Stimulated activated CD8-positive, alpha-beta memory T cell treated with anti-CD3 and anti-CD28 coated beads, Interleukin-2, amount 100 ng/mL, for 1 hour (primary cell): ENCODE results near the gene AKAP12.

Experiments used
- DNase-seq, 2 donors: peaks; one replicate each; pipeline ENCODE4 v3.0.0-alpha.2; 2020; ENCODE audit warnings: low read depth in 2 of 2

The AKAP12 gene, protein sequence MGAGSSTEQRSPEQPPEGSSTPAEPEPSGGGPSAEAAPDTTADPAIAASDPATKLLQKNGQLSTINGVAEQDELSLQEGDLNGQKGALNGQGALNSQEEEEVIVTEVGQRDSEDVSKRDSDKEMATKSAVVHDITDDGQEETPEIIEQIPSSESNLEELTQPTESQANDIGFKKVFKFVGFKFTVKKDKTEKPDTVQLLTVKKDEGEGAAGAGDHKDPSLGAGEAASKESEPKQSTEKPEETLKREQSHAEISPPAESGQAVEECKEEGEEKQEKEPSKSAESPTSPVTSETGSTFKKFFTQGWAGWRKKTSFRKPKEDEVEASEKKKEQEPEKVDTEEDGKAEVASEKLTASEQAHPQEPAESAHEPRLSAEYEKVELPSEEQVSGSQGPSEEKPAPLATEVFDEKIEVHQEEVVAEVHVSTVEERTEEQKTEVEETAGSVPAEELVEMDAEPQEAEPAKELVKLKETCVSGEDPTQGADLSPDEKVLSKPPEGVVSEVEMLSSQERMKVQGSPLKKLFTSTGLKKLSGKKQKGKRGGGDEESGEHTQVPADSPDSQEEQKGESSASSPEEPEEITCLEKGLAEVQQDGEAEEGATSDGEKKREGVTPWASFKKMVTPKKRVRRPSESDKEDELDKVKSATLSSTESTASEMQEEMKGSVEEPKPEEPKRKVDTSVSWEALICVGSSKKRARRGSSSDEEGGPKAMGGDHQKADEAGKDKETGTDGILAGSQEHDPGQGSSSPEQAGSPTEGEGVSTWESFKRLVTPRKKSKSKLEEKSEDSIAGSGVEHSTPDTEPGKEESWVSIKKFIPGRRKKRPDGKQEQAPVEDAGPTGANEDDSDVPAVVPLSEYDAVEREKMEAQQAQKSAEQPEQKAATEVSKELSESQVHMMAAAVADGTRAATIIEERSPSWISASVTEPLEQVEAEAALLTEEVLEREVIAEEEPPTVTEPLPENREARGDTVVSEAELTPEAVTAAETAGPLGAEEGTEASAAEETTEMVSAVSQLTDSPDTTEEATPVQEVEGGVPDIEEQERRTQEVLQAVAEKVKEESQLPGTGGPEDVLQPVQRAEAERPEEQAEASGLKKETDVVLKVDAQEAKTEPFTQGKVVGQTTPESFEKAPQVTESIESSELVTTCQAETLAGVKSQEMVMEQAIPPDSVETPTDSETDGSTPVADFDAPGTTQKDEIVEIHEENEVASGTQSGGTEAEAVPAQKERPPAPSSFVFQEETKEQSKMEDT (N-terminal part only)

DNA sequence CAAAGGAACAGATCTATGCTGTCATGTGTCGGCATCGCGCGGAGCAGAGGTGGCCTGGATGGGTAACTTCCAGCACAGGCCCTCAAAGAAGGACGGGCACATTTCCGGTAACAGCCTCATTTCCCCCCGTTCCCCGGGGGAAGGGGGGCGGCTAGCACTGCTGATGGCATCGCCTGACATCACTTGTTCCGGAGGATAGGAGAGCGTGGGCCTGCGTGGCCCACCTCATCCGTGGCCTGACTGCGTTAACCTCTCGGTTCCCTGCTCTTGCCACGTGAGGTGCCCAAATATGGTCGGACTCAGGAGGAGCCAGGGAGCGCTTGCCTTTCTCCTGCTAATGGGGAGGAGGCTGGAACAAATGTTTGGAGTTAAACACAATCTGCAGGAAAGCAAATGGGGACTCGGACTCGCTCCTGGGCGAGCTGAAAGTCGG is at the start of gene AKAP12:
TSS of gene AKAP12 (plus strand) at position 365 of the 433 bp plus-strand sequence. CDS start 596 bp downstream, outside the sequence.
- DNase-seq, result no peak

DNA sequence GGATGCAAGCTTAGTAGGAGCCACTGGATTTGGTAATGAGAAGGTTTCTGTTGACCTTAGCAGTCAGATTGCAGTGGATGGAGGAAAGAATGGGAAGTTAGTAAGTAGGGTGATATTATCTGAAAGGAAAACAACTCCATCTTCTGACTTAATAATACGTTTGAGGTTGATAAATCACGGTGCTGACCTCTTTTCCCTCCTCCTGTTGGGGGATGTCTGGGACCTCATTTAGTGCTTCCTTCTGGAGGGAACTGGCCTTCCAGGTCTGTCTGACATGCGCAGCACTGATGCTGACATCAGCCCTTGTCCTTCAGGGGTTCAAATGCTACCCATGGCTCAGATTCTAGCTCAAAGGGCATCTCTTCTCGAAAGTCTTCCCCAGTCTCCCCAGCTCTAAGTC is 48.2 kb upstream of the AKAP12 start:
- DNase-seq, result no peak

DNA sequence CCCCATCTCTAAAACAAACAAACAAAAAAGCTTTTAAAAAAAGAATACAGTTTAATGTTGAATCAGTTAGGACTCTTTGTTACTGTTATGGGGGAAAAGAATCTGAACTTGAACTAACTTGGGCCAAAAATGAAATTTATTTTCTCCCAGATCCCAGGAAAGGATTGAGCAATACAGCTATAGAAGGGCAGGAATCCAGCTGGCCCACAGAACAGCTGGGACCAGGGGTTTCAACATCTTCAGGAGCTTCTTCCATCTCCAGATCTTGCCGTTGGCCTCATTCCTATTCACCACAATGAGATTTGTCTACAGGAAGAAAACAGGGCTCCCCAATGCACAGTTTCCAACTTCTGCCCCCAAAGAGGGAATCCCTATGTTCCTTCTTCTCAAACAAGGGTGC is 43.2 kb upstream of the AKAP12 start:
- DNase-seq, result no peak

DNA sequence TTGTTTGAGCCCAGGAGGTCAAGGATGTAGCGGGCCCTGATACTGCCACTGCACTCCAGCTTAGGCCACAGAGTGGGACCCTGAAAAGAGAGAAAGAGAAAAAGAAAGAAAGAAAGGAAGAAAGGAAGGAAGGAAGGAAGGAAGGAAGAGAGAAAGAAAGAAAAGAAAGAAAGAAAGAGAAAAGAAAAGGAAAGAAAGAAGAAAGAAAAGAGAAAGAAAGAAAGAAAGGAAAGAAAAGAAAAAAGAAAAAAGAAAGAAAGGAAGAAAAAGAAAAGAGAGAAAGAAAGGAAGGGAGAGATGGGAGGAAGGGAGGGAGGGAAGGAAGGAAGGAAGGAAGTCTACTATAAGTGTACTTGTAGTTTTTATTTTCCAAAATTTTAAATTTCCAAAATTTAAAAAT is 42.2 kb upstream of the AKAP12 start:
- no peak for DNase-seq

DNA sequence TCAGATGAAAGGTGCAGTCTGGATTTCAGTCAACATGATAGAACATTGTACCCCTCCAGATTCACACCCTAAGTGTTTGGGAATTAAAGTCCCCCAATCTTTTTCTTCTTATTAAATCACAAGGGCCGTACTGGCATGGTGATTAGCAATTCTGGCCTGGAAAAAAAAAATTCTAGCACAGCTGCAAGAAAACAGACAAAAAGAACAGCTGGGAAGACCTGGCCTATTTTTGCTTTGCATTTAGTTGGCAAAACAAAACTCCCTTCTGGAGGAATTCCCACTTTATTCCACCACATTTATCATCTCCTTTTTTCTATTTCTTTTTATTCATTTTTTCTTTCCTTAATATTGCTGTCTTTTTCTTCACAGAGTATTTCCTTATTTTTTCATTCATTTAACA is 39.8 kb upstream of the AKAP12 start:
- DNase-seq, result no peak

DNA sequence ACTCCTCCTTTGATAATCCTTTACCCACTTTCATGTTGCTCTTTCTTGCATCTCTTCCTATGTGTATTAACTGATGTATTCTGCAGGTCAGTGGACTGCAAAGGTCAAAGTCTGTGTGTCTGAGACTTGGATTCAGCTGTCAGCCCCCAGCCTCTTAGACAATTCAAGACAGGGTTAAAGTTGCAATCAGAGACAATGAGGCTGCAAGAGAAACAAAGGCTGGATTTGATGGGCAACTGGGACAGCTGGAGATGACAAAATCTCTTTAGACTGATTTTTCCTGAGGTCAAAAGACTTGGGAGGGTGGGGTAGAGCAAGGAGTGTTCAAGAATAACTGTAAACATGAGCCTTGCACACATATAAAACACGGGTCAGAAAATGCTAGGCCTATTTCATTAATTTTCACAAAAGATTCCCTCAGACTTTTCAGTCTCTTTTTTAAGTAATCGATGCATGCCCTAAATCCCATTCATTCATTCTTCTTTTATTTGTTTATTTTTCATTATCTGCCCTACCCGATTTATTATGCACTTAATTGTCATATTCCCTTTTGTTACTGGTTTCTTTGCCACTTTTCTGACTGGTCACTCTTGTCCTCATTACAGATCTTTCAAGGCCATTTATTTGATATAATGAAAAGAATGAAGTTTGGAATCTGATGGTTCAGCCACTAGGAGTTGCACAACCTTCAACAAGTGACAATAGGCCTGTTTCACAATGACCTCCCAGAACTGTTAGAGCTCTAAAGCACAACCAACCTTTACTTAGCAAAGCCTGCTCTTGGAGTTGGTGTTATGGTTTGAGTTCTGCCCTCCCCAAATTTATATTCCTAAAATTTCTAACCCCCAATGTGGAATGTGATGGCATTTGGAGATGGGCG is 33.8 kb upstream of the AKAP12 start:
- DNase-seq, result no peak

DNA sequence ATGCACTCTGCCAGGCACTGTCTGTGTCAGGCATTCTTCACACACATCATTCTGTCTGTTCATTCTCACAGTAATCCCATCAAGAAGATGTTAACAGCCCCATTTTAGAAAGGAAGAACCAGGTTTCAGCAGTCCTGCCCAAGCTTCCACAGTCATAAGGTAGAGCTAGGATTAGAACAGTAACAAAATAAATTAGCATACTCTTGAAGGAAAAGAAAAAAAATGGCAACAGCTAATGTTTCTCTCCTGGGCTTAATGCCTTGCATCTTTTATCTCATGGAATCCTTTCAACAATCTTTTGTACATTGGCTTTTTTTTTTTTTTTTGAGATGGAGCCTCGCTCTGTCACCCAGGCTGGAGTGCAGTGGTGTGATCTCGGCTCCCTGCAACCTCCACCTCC is 32.1 kb upstream of the AKAP12 start:
- DNase-seq, result no peak

DNA sequence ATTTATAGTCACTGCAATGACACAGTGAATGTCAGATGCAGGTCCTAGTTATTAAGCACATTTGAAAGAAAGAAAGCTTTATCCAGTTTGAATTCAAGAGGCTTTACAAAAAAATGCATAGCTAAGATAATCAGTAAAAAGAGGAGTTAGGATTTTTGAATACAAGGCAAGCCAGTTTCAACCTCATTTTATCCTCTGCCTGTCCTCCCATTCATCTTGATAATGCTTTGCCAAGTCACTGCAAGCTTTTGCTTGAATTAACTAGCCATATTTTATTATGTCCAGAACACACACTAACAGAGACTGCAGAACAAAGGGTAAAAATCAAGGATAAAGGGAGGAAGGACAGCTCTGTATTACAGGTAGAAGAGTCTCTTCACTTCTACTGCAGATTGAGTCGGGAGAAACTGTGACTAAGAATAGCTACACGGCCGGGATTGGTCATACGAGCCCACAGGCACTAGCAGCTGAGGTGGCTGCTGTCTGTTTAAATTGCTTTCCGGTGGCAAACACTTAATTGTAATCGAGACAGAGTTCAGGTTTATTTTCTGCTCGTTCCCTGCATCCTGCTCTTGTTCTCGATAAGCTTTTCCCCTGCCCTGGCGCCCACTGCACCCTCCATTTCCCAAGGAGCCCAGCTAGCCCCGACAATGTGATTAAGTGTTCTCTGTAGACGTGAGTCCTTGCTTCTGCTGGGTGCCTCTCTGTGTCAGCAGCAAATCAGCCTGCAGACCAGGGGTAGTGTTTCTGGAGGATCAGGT is 30.5 kb upstream of the AKAP12 start:
- no peak for DNase-seq

DNA sequence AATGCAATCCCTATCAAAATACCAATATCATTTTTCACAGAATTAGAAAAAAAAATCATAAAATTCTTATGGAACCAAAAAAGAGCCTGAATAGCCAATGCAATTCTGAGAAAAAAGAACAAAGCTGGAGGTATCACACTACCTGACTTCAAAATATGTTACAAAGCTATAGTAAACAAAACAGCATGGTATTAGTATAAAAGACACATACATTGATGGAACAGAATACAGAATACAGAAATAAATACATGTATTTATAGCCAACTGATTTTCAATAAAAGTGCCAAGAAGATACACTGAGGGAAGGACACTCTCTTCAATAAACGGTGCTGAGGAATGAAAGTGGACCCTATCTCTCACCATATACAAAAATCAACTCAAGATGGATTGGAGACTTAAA is 28.7 kb upstream of the AKAP12 start:
- DNase-seq, result no peak

DNA sequence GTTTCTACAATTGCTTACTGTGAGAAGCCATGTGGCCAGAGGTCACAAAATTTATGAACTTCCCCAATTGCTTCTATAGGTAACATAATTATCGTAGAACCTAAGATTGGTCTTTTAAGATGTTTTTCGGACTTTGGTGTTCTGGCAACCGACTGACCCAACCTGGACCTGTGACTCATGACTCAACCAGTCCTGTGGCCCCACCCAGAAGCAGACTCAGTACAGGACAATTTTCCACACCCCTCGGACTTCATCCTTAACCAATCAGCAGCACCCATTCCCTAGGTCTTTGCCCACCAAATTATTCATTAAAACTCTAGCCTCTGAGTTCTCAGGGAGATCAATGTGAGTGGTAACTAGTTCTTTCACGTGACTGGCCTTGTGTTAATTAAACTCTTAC is 26.4 kb upstream of the AKAP12 start:
- DNase-seq, result no peak

DNA sequence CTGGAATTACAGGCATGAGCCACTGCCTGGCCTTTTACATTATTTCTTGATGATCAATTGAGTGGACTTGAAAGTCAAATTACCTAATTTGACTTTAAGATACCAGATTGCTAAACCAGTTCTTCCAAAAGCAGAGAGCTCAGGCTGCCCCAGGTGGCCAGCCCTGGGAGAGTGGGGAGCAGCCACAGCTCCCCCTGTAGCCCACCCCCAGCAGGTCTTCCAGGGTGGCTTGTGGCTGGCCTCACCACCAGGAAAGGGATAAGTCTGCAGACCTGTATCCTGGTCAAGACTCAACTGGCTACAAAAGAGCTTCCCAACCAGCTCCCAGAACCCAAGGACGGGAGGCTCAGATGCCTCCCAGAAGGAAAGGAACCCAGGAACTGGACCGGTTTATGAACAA is 23.8 kb upstream of the AKAP12 start:
- DNase-seq, result no peak

DNA sequence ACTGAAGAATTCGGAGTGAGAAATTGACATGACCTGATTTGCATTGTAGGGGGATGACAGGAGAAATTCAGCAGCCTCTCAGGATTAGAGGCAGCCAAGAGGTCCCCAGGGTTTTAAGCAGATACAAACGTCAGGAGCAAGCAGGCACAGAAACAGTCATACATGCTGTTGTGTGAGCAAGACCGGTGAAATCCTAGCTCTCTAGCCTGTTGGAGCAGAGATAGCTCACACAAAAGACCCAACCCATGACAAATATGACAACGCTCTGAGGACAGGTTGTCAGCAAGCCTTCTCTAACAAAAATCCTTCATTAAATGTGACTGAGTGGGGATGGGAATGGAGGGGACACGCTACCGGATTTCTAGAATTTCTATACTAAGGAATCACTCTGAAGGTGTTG is 23.0 kb upstream of the AKAP12 start:
- no peak for DNase-seq

DNA sequence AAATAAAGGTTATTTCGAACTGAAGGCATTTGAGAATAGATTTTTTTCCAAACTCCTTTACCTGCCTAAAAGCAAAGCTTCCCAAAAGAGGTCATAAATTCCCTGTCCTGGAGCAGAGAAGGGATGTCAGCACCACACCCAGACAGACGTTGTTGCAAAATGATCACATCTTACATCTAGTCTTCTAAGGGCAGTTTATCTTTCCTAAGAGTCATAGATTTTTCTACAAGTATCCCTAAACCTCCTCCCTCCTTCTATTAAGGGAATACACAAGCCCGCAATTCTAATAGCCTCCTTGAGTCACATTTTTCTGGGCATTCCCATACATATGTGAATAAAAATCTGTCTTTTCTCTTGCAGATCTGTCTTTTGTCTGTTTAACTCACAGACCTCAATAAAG is 20.6 kb upstream of the AKAP12 start:
- no peak for DNase-seq

DNA sequence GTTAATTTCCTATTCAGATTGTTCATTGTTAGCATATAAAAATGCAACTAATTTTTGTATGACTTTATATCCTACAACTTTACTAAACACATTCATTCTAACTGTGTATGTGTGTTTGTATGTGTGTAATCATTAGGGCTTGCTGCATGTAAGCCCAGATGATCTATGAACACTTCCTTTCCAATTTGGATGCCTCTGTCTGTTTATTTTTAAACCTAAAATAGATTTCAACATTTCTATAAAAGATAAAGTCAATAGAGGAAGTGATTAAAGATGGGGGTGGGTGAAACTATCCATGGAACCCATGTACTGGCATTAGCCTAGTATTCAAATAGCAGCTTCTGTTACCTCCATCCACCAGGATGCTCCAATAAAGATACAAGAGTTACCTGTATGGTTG is 15.7 kb upstream of the AKAP12 start:
- DNase-seq, result no peak

DNA sequence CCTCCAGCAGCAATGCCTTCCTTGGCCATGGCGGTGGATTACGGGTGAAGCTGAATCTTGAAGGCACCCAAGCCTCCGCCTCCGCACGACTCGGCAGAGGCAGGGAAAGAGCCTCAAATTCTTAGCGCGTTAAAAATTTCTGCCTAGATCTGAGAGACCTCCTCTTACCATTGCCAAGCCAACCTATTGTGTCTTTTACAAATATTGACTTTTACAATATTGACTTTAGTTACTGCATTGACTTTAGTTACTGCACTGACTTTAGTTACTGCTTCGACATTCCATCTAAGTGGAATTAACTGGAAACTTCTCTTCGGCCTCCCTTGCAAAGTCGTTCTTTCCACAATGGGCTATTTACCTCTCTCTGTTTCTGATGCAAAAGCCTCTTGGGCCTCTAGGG is 13.8 kb upstream of the AKAP12 start:
- no peak for DNase-seq

DNA sequence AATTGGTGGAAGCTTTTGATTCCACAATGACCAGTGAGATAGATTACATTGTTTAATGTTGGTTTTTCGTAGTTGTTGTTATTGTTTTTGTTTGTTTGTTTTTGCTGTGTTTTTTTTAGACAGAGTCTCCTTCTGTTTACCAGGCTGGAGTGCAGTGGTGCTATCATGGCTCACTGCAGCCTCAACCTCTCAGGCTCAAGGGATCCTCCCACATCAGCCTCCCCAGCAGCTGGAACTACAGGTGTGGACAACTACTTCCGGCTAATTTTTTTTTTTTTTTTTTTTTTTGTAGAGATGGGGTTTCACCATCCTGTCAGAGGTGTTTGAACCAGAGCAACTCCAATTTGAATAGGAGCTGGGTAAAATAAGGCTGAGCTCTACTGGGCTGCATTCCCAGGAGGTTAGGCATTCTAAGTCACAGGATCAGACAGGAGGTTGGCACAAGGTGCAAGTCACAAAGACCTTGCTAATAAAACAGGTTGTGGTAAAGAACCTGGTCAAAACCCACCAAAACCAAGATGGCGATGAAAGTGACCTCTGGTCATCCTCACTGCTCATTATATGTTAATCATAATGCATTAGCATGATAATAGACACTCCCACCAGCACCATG is 10.9 kb upstream of the AKAP12 start:
- no peak for DNase-seq

DNA sequence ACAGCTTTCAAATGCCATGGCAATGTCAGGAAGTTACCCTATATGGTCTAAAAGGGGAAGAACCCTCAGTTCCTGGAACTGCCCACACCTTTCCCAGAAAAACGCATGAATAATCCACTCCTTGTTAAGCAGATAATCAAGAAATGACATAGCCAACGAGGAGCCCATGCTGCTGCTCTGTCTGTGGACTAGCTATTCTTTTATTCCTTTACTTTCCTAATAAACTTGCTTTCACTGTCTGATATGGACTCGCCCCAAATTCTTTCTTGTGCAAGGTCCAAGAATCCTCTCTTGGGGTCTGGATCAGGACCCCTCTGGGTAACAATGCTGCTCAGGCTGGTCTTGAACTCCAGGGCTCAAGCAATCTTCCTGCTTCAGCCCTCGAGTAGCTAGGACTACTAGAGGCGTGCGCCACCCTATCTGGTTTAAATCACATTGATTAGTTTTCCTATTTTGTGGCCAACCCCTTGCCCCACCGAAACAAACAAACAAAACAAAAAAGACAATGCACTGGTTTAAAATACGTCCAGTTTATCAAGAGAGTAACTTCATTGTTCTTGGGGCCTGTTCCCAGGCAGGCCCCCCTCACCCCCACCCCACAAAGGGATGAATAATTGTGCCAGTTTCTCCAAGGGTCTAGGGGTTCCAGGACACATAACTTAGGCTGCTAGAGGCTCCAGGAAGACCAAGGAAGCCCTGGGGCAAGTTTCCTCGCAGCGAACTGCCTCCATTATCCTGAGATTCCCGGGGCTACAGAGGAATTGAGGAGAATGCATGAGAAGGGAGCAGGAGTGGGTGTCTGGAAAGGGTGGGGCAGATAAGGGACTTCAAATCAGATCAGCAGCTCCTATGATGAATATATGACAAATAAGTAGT is 10.1 kb upstream of the AKAP12 start:
- DNase-seq, result no peak

DNA sequence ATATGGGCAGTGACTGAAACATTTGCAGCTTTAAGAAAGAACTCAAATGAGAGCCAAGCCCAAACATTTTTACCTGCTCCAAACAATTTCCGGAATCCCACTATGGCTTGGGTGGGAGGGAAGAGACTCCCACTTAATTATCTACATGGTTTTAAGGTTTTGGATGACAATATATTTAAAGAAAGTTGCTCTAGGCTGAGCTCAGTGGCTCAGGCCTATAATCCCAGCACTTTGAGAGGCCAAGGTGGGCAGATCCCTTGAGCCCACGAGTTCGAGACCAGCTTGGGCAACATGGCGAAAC is 9.5 kb upstream of the AKAP12 start:
- no peak for DNase-seq

DNA sequence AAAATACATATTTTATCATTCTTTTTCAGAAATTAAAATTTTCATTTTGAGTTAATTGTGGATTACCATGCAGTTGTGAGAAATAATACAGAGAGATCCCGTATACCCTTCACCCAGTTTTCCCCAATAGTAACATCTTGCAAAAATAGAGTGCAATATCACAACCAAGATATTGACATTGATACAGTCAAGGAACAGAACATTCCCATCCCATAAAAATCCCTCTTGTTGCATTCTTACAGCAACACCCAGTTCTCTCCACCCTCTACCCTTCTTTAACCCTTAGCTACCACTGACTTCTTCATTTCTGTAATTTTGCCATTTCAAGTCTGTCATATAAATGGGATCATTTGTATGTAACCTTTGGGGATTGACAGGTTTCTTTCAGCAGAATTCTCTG is 6.9 kb upstream of the AKAP12 start:
- DNase-seq, result no peak
